Measurements from ENCODE around the gene LIPG. TPM values are rescaled to one million over a fixed set of nuclear protein-coding genes. Genes with fewer than 3 reads are reported as not detected.

LIPG gene
- total and polyA plus RNA-seq, 9 of the 15 experiments (the other 6 are each of a cell fraction or from before 2014, with no cell fraction given): 0.76 to 1.8 (median 1.3) TPM

GRCh38 chr18:49570836-49571235 lies 9.0 kb downstream of the LIPG start (continued):
- TF ChIP-seq ZNF609 (CRISPR knock-in tag; IDR thresholded peaks at IDR 0.05; ENCODE audit: borderline replicate concordance): no peak
- TF ChIP-seq EP300 (IDR thresholded peaks at IDR 0.05; ENCODE audit: low read length): no peak
- TF ChIP-seq ZNF354B (CRISPR knock-in tag; IDR thresholded peaks at IDR 0.05): no peak
- TF ChIP-seq PCBP2 (IDR thresholded peaks at IDR 0.05; ENCODE audit: low read depth, low read length, poor library complexity, severe bottlenecking): no peak
- no peak for TF ChIP-seq L3MBTL2 (IDR thresholded peaks at IDR 0.05)
- TF ChIP-seq NR2C2 (CRISPR knock-in tag; IDR thresholded peaks at IDR 0.05): no peak
- TF ChIP-seq NR2C2 (tag; IDR thresholded peaks at IDR 0.05): no peak
- no peak for TF ChIP-seq SMAD1 (IDR thresholded peaks at IDR 0.05; ENCODE audit: low read depth, low read length, partially characterized antibody)
- TF ChIP-seq, protein P1, sequence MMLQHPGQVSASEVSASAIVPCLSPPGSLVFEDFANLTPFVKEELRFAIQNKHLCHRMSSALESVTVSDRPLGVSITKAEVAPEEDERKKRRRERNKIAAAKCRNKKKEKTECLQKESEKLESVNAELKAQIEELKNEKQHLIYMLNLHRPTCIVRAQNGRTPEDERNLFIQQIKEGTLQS (IDR thresholded peaks at IDR 0.05): no peak
- TF ChIP-seq, protein P1 (CRISPR knock-in tag; conservative IDR thresholded peaks at IDR 0.05): no peak
- no peak for TF ChIP-seq KDM5B (IDR thresholded peaks at IDR 0.05; ENCODE audit: insufficient replicate concordance, low read depth, low read length)
- no peak for TF ChIP-seq ZNF696 (CRISPR knock-in tag; conservative IDR thresholded peaks at IDR 0.05)
- no peak for TF ChIP-seq NFXL1 (CRISPR knock-in tag; IDR thresholded peaks at IDR 0.05)

Data from K562 (cell line).